ENCODE data around the gene BNC2. TPM values are rescaled to one million over a fixed set of nuclear protein-coding genes. Genes with fewer than 3 reads are reported as not detected.

BNC2 gene
- total and polyA plus RNA-seq, 2 of the 4 experiments (the other 2 are of a cell fraction), result 15.5 to 45.2 TPM

DNA sequence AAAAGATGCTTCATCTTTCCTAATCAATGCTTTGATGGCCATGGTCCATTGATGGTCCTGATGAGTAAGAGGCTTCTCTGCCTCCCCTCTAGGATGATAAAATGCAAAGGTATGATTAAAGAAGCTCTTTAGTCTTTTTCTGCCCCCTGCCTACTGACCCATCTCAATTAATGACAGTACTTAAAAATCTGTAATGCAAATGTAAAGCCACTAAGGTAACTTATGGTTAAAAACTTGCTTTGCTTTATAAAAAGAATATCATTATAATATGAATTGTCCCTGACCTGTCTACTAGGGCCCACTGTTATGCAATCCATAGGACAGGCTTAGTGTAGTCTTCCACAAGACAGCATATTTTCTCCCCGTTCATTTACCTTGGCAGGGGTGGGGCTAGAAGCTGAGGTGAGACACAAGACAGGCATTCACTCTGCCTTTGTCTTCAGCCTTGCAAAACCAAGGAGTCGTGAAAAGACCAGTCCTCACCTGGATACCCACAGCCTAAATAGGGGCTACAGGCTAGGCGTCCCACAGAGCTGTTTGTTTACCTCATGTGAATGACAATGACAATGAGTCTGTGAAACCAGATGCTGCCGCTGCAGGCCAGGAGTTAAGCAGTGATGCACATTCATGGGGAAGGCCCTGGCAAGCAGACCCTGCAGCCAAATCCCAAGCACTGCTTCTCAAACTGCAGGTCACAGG is 60.4 kb downstream of the BNC2 start:
- ChIA-PET CTCF (interaction anchor here (0.8 kb wide), 1 partner anchor 19 kb away, joined by 8 read pairs; no protein-coding TSS in a partner anchor), POLR2A (ENCODE audit: unreplicated experiment) (no interaction called here)
- H2BK5ac ChIP-seq (ENCODE audit: low read depth, low read length, poor library complexity, severe bottlenecking), result no peak overlapping the region
- DNase-seq, result no peak
- H3K4me2 ChIP-seq (ENCODE audit: low read depth, low read length), result no peak overlapping the region
- no peak overlapping the region for H4K5ac ChIP-seq (ENCODE audit: low read depth, low read length)
- WGBS, 2 experiments (ENCODE audit: extremely low coverage in 2 of 2, insufficient read length in 1 of 2), result no CpG with 5 or more reads among the region's 4 CpGs
- no peak overlapping the region for H4K91ac ChIP-seq (ENCODE audit: insufficient read depth, low read depth, low read length)
- ATAC-seq (ENCODE audit: low read depth), result no peak
- H3K9me1 ChIP-seq (ENCODE audit: insufficient read depth, low read length), result peaks cover 11% of the 10 kb centered on the region
- no TSS peak for BruUV-seq (replicated peaks)
- no peak overlapping the region for H2BK15ac ChIP-seq (ENCODE audit: low read depth, low read length)
- intact Hi-C loops (cut with micrococcal nuclease) (no loop called here), dilution Hi-C loops (cut with HindIII; ENCODE audit: low sequenced_read_pairs, unreplicated experiment) (no loop called here), in situ Hi-C loops (cut with MboI; ENCODE audit: low sequenced_read_pairs) (no loop called here)
- no peak overlapping the region for H3K4ac ChIP-seq (ENCODE audit: low read depth, low read length)
- H3K4me3 ChIP-seq (ENCODE audit: insufficient read depth, low read depth, low read length), result no peak overlapping the region
- H3K27me3 ChIP-seq (ENCODE audit: control insufficient read depth, insufficient read depth, low read length), result no peaks in the 10 kb centered on the region
- H3K18ac ChIP-seq (ENCODE audit: low read depth, low read length), result no peak overlapping the region
- no peak overlapping the region for H3K56ac ChIP-seq (ENCODE audit: extremely low read depth, insufficient read depth, low read length)
- H3K14ac ChIP-seq (replicated peaks; ENCODE audit: low read depth, low read length), result no peak overlapping the region
- H3K27ac ChIP-seq (ENCODE audit: insufficient read depth, low read length), result no peak overlapping the region
- no peaks in the 10 kb centered on the region for H3K9me3 ChIP-seq (ENCODE audit: control insufficient read depth, insufficient read depth, low read length)
- no peak overlapping the region for H2BK20ac ChIP-seq (ENCODE audit: low read depth, low read length)
- H3K23ac ChIP-seq (ENCODE audit: low read depth, low read length), result no peak overlapping the region
- peaks cover 10% of the 10 kb centered on the region; the same call in 1 of the 2 replicates for H3K36me3 ChIP-seq (ENCODE audit: control insufficient read depth, insufficient read depth, low read length)
- H2AFZ ChIP-seq (replicated peaks; ENCODE audit: low read length, poor library complexity), result no peak overlapping the region
- TF ChIP-seq MXI1 (IDR thresholded peaks at IDR 0.05; ENCODE audit: borderline replicate concordance, low read depth, low read length), result no peak
- no peak for TF ChIP-seq FOS (IDR thresholded peaks at IDR 0.05; ENCODE audit: low read depth, low read length)
- H4K8ac ChIP-seq (ENCODE audit: low read depth in 2 of 2, low read length in 2 of 2), result no peak overlapping the region
- no peak overlapping the region for H2BK120ac ChIP-seq (ENCODE audit: low read depth, low read length)
- peaks cover 8% of the 10 kb centered on the region; the same call in 1 of the 2 replicates for H4K20me1 ChIP-seq (ENCODE audit: insufficient read depth, low read length)
- H2AK5ac ChIP-seq (ENCODE audit: low read depth, low read length), result no peak overlapping the region
- H3K79me1 ChIP-seq (ENCODE audit: low read depth in 1 of 2, low read length in 2 of 2), result peaks cover 29 to 49% of the 10 kb centered on the region in 2 experiments
- no peak overlapping the region for H3K9ac ChIP-seq (ENCODE audit: low read depth, low read length)
- H3K4me1 ChIP-seq (ENCODE audit: control insufficient read depth, insufficient read depth, low read length), result peaks cover under 1% of the 10 kb centered on the region; the same call in 1 of the 2 replicates
- no peak overlapping the region for H2AK9ac ChIP-seq (replicated peaks; ENCODE audit: low read depth, low read length, poor library complexity)
